GM12878 (cell line): ENCODE results near the gene MAPK1. TPM values are rescaled to one million over a fixed set of nuclear protein-coding genes. Genes with fewer than 3 reads are reported as not detected.

Experiments
- ATAC-seq: fragments of 200-7000 bp; cut with Tn5 transposase; 3 replicates; pipeline ENCODE4 v1.9.1; 2020; ENCODE audit warnings: mild to moderate bottlenecking, moderate library complexity
- BruUV-seq: library from RNA; stranded (reverse); fragments of 400-500 nt; replicated peaks from 2 replicates; lab custom pipeline; 2021; lab: Mats Ljungman, UMichigan
- CTCF ChIA-PET: fragments of 300-600 bp; sonication (Branson Sonifier 250); formaldehyde crosslinking; extraction: SDS; loops from one replicate; lab custom pipeline; 2021; ENCODE audit warnings: inconsistent platforms; lab: Yijun Ruan, JAX
- POLR2A ChIA-PET: fragments of 350-600 bp; formaldehyde crosslinking; extraction: SDS; loops from one replicate; lab custom pipeline; 2021; ENCODE audit warnings: inconsistent platforms; lab: Charles Lee
- RAD21 ChIA-PET: fragments of 300-600 bp; sonication (Branson Sonifier 250); formaldehyde crosslinking; loops from one replicate; lab custom pipeline; 2023; ENCODE audit warnings: antibody characterized with exemption; ENCODE audit not compliant: unreplicated experiment; lab: Charles Lee
- SMC1A ChIA-PET: fragments of 300-600 bp; sonication (Branson Sonifier 250); formaldehyde crosslinking; loops from one replicate; lab custom pipeline; 2023; ENCODE audit not compliant: unreplicated experiment, uncharacterized antibody; lab: Charles Lee
- DNase-seq: peaks from one replicate; pipeline ENCODE4 v3.0.0-alpha.2; 2011; ENCODE audit warnings: low read depth, low spot score
- FAIRE-seq: peaks from 3 replicates; lab custom pipeline; 2011; peaks lifted over from hg19 to GRCh38; lab: Jason Lieb, UNC
- H2AFZ ChIP-seq: 2 replicates; pipeline ENCODE4 v1.6.0; 2011; ENCODE audit warnings: low read depth, low read length, control low read depth; ENCODE audit not compliant: control insufficient read depth
- H3K27ac ChIP-seq: 2 replicates; pipeline ENCODE4 v1.5.1; 2011; ENCODE audit warnings: control low read depth; ENCODE audit not compliant: control insufficient read depth, insufficient read depth
- H3K27me3 ChIP-seq, 2 experiments: replicated peaks in 1 of 2; 2 replicates each; pipeline versions ENCODE4 v1.6.0 to v1.6.1; 2011; ENCODE audit warnings: low read length in 1 of 2; ENCODE audit not compliant: control insufficient read depth in 2 of 2, insufficient read depth in 2 of 2
- H3K36me3 ChIP-seq, 2 experiments: 2 replicates each; pipeline ENCODE4 v1.5.1; 2011; ENCODE audit warnings: low read length in 1 of 2; ENCODE audit not compliant: control insufficient read depth in 2 of 2, insufficient read depth in 2 of 2
- H3K4me1 ChIP-seq: 2 replicates; pipeline ENCODE4 v1.6.1; 2011; ENCODE audit warnings: mild to moderate bottlenecking, low read length, moderate library complexity, mixed read lengths; ENCODE audit not compliant: control insufficient read depth, insufficient read depth
- H3K4me2 ChIP-seq: 2 replicates; pipeline ENCODE4 v1.6.0; 2011; ENCODE audit warnings: control low read depth; ENCODE audit not compliant: control insufficient read depth, insufficient read depth
- H3K4me3 ChIP-seq: fragments of 200-600 bp; sonication (generic); 2 replicates; pipeline ENCODE4 v1.5.1; 2016
- H3K79me2 ChIP-seq: 2 replicates; pipeline ENCODE4 v1.6.0; 2011; ENCODE audit warnings: low read length; ENCODE audit not compliant: control insufficient read depth, insufficient read depth
- H3K9ac ChIP-seq: 2 replicates; pipeline ENCODE4 v1.8.0; 2011; ENCODE audit warnings: low read length, control low read depth, mixed read lengths; ENCODE audit not compliant: control insufficient read depth, insufficient read depth
- H3K9me3 ChIP-seq: replicated peaks from 3 replicates; pipeline ENCODE4 v1.5.1; 2011; ENCODE audit warnings: mild to moderate bottlenecking, low read length; ENCODE audit not compliant: control insufficient read depth, insufficient read depth
- H4K20me1 ChIP-seq: 2 replicates; pipeline ENCODE4 v1.6.0; 2011; ENCODE audit not compliant: control insufficient read depth, insufficient read depth
- BCL11A ChIP-seq: IDR thresholded peaks from 2 replicates; pipeline ENCODE4 v1.6.1; 2011; ENCODE audit warnings: low read depth, low read length
- BCLAF1 ChIP-seq: fragments of 450-650 bp; IDR thresholded peaks from 2 replicates; pipeline ENCODE4 v1.6.1; 2017; ENCODE audit warnings: antibody characterized with exemption, mild to moderate bottlenecking, moderate library complexity
- CHD2 ChIP-seq: IDR thresholded peaks from 2 replicates; pipeline ENCODE4 v1.6.1; 2011; ENCODE audit warnings: low read depth, low read length, improper control_type of control experiment, borderline replicate concordance
- CTCF ChIP-seq, 3 experiments: IDR thresholded peaks in 2 of 3; conservative IDR thresholded peaks in 1 of 3; 2 replicates each; pipeline ENCODE4 v1.5.1; 2011; ENCODE audit warnings: low read depth in 3 of 3, low read length in 3 of 3, mild to moderate bottlenecking in 3 of 3, control low read depth in 2 of 3, moderate library complexity in 2 of 3, inconsistent platforms in 1 of 3, mixed read lengths in 1 of 3; ENCODE audit not compliant: control insufficient read depth in 2 of 3, insufficient read depth in 1 of 3; ENCODE audit errors: extremely low read depth in 1 of 3
- E2F8 ChIP-seq: fragments of 450-650 bp; IDR thresholded peaks from 2 replicates; pipeline ENCODE4 v1.6.1; 2018; ENCODE audit warnings: mild to moderate bottlenecking, low read depth, moderate library complexity; ENCODE audit not compliant: partially characterized antibody
- ESRRA ChIP-seq: IDR thresholded peaks from 2 replicates; pipeline ENCODE4 v1.6.1; 2012; ENCODE audit warnings: mild to moderate bottlenecking, low read length, improper control_type of control experiment
- EZH2 ChIP-seq: IDR thresholded peaks from 2 replicates; pipeline ENCODE4 v1.6.1; 2012; ENCODE audit warnings: low read depth, mild to moderate bottlenecking, control low read depth, inconsistent platforms, low read length, borderline replicate concordance; ENCODE audit not compliant: control insufficient read depth
- JUNB ChIP-seq: IDR thresholded peaks from 2 replicates; pipeline ENCODE4 v1.6.1; 2016; ENCODE audit warnings: antibody characterized with exemption, mild to moderate bottlenecking
- MXI1 ChIP-seq: fragments of 150-350 bp; IDR thresholded peaks from 2 replicates; pipeline ENCODE4 v1.6.1; 2011; ENCODE audit warnings: low read depth, mild to moderate bottlenecking, inconsistent platforms, low read length, improper control_type of control experiment
- MYB ChIP-seq: fragments of 150-350 bp; IDR thresholded peaks from 2 replicates; pipeline ENCODE4 v1.6.1; 2014; ENCODE audit warnings: mild to moderate bottlenecking, low read depth, low read length, borderline replicate concordance
- MYC ChIP-seq: IDR thresholded peaks from 2 replicates; pipeline ENCODE4 v1.6.1; 2011; ENCODE audit warnings: mild to moderate bottlenecking, low read length, moderate library complexity, inconsistent platforms; ENCODE audit not compliant: insufficient read depth, insufficient replicate concordance, insufficient read length, severe bottlenecking
- NBN ChIP-seq: fragments of 450-650 bp; IDR thresholded peaks from 2 replicates; pipeline ENCODE4 v1.6.1; 2016
- RB1 ChIP-seq: fragments of 450-650 bp; formaldehyde crosslinking; IDR thresholded peaks from 2 replicates; pipeline ENCODE4 v1.6.1; 2017; ENCODE audit warnings: mild to moderate bottlenecking, borderline replicate concordance
- RBBP5 ChIP-seq: fragments of 200-600 bp; sonication (generic); conservative IDR thresholded peaks from 2 replicates; pipeline ENCODE4 v1.6.1; 2016
- ZNF217 ChIP-seq: fragments of 450-650 bp; IDR thresholded peaks from 2 replicates; pipeline ENCODE4 v1.6.1; 2017; ENCODE audit warnings: antibody characterized with exemption, mild to moderate bottlenecking
- ZNF622 ChIP-seq: fragments of 450-650 bp; IDR thresholded peaks from 2 replicates; pipeline ENCODE4 v1.6.1; 2017; ENCODE audit warnings: mild to moderate bottlenecking, inconsistent platforms
- WGBS: methylation state at CpG from one replicate; pipeline ENCODE4 v1.1.6; 2016; ENCODE audit warnings: low lambda C conversion rate; ENCODE audit not compliant: insufficient replicate concordance, insufficient coverage; ENCODE audit errors: missing lambda C conversion rate; 5-methylcytosine and 5-hydroxymethylcytosine counted together
- in situ Hi-C: fragments of 300-500 bp; cut with MboI; formaldehyde crosslinking; loops from 9 replicates; pipeline ENCODE4 v1.14.3; 2018; ENCODE audit warnings: mixed read lengths
- intact Hi-C: fragments of 100-400 bp; cut with micrococcal nuclease; formaldehyde crosslinking; loops from one replicate; pipeline ENCODE4 v1.14.2; 2022; ENCODE audit not compliant: unreplicated experiment
- polyA plus RNA-seq, 11 experiments: library from polyadenylated mRNA; depleted of rRNA in 4 of 11; unstranded in 6 of 11; stranded (reverse) in 5 of 11; fragments of >200 nt; fragmentation: Nextera tagmentation in 4 of 11; fragmentation: Illumina TruSeq in 1 of 11; extraction: Ambion mirVana in 4 of 11; extraction: Trizol in 1 of 11; gene quantifications; 1 replicate in 1 of 11; 2 replicates in 10 of 11; pipeline versions ENCODE4 v1.2.1 to v1.2.3, GENCODE V29; 2011 to 2016; ENCODE audit warnings: inconsistent platforms in 2 of 11, missing spikeins in 2 of 11, low read depth in 1 of 11
- total RNA-seq, 4 experiments: library from RNA; depleted of rRNA in 3 of 4; stranded (reverse); fragments of >200 nt in 3 of 4; fragmentation: Illumina TruSeq in 1 of 4; extraction: Trizol in 1 of 4; gene quantifications; 2 replicates each; pipeline versions ENCODE4 v1.2.1 to v1.2.3, GENCODE V29; 2013 to 2021

MAPK1 gene
- total and polyA plus RNA-seq, 10 of the 15 experiments (the other 5 are each of a cell fraction or from before 2014, with no cell fraction given) = 7.0 to 123 (median 58.4) TPM

GRCh38 chr22:21800552-21801303, 66.7 kb downstream of the MAPK1 start:
- ATAC-seq = no peak
- Histone ChIP-seq H4K20me1 (no peaks in the 10 kb centered on the region), H3K27me3 (no peaks in the 10 kb centered on the region), H3K9ac (no peak overlapping the region), H2AFZ (no peak overlapping the region), H3K9me3 (no peaks in the 10 kb centered on the region), H3K36me3 (peaks cover 7 to 30% of the 10 kb centered on the region in 2 experiments; a peak in 3 of 4 replicates), H3K4me1 (no peaks in the 10 kb centered on the region), H3K27ac (no peak overlapping the region), H3K4me2 (no peak overlapping the region), H3K79me2 (no peaks in the 10 kb centered on the region), H3K4me3 (no peak overlapping the region)
- 96% methylated on average over 9 of the region's 9 CpGs for WGBS
- RAD21 ChIA-PET = no interaction called here
- DNase-seq = no peak
- SMC1A ChIA-PET = interaction anchor here (0.6 to 2.4 kb wide), 3 partner anchors 8 to 80 kb away, joined by 3 to 7 read pairs (median 3); no protein-coding TSS in a partner anchor
- CTCF ChIA-PET = interaction anchor here (1.2 kb wide), 1 partner anchor 10 kb away, joined by 3 read pairs; no protein-coding TSS in a partner anchor
- no peak for FAIRE-seq
- POLR2A ChIA-PET = no interaction called here
- BruUV-seq = no TSS peak
- intact Hi-C loops = loop anchor here (5.0 kb wide), 1 partner anchor 152 kb away; the partner anchor contains the start of gene PPM1F
- in situ Hi-C loops = no loop called here
- no peak for TF ChIP-seq EZH2
- no peak for TF ChIP-seq ZNF217
- TF ChIP-seq ESRRA = no peak
- no peak for TF ChIP-seq BCLAF1
- no peak for TF ChIP-seq CTCF (IDR thresholded peaks at IDR 0.05 in 2 of 3, conservative IDR thresholded peaks at IDR 0.05 in 1 of 3; ENCODE audit: control insufficient read depth in 2 of 3, extremely low read depth in 1 of 3, insufficient read depth in 1 of 3, low read depth in 3 of 3, low read length in 3 of 3)
- TF ChIP-seq JUNB = no peak
- no peak for TF ChIP-seq RB1
- TF ChIP-seq BCL11A = no peak
- no peak for TF ChIP-seq MYC
- no peak for TF ChIP-seq CHD2
- no peak for TF ChIP-seq RBBP5
- TF ChIP-seq NBN = no peak
- TF ChIP-seq MXI1 = no peak
- no peak for TF ChIP-seq MYB
- TF ChIP-seq E2F8 = no peak
- TF ChIP-seq ZNF622 = no peak
